GM12878 (cell line): ENCODE data around the gene C16orf46. TPM values are rescaled to one million over a fixed set of nuclear protein-coding genes. Genes with fewer than 3 reads are reported as not detected.

Source experiments
- ATAC-seq: fragments of 200-7000 bp; cut with Tn5 transposase; 3 replicates; pipeline ENCODE4 v1.9.1; 2020; ENCODE audit warnings: mild to moderate bottlenecking, moderate library complexity
- BruUV-seq: library from RNA; stranded (reverse); fragments of 400-500 nt; replicated peaks from 2 replicates; lab custom pipeline; 2021; lab: Mats Ljungman, UMichigan
- CTCF ChIA-PET: fragments of 300-600 bp; sonication (Branson Sonifier 250); formaldehyde crosslinking; extraction: SDS; loops from one replicate; lab custom pipeline; 2021; ENCODE audit warnings: inconsistent platforms; lab: Yijun Ruan, JAX
- POLR2A ChIA-PET: fragments of 350-600 bp; formaldehyde crosslinking; extraction: SDS; loops from one replicate; lab custom pipeline; 2021; ENCODE audit warnings: inconsistent platforms; lab: Charles Lee
- RAD21 ChIA-PET: fragments of 300-600 bp; sonication (Branson Sonifier 250); formaldehyde crosslinking; loops from one replicate; lab custom pipeline; 2023; ENCODE audit warnings: antibody characterized with exemption; ENCODE audit not compliant: unreplicated experiment; lab: Charles Lee
- SMC1A ChIA-PET: fragments of 300-600 bp; sonication (Branson Sonifier 250); formaldehyde crosslinking; loops from one replicate; lab custom pipeline; 2023; ENCODE audit not compliant: unreplicated experiment, uncharacterized antibody; lab: Charles Lee
- DNase-seq: peaks from one replicate; pipeline ENCODE4 v3.0.0-alpha.2; 2011; ENCODE audit warnings: low read depth, low spot score
- FAIRE-seq: peaks from 3 replicates; lab custom pipeline; 2011; peaks lifted over from hg19 to GRCh38; lab: Jason Lieb, UNC
- H2AFZ ChIP-seq: 2 replicates; pipeline ENCODE4 v1.6.0; 2011; ENCODE audit warnings: low read depth, low read length, control low read depth; ENCODE audit not compliant: control insufficient read depth
- H3K27ac ChIP-seq: 2 replicates; pipeline ENCODE4 v1.5.1; 2011; ENCODE audit warnings: control low read depth; ENCODE audit not compliant: control insufficient read depth, insufficient read depth
- H3K27me3 ChIP-seq, 2 experiments: replicated peaks in 1 of 2; 2 replicates each; pipeline versions ENCODE4 v1.6.0 to v1.6.1; 2011; ENCODE audit warnings: low read length in 1 of 2; ENCODE audit not compliant: control insufficient read depth in 2 of 2, insufficient read depth in 2 of 2
- H3K36me3 ChIP-seq, 2 experiments: 2 replicates each; pipeline ENCODE4 v1.5.1; 2011; ENCODE audit warnings: low read length in 1 of 2; ENCODE audit not compliant: control insufficient read depth in 2 of 2, insufficient read depth in 2 of 2
- H3K4me1 ChIP-seq: 2 replicates; pipeline ENCODE4 v1.6.1; 2011; ENCODE audit warnings: mild to moderate bottlenecking, low read length, moderate library complexity, mixed read lengths; ENCODE audit not compliant: control insufficient read depth, insufficient read depth
- H3K4me2 ChIP-seq: 2 replicates; pipeline ENCODE4 v1.6.0; 2011; ENCODE audit warnings: control low read depth; ENCODE audit not compliant: control insufficient read depth, insufficient read depth
- H3K4me3 ChIP-seq: fragments of 200-600 bp; sonication (generic); 2 replicates; pipeline ENCODE4 v1.5.1; 2016
- H3K79me2 ChIP-seq: 2 replicates; pipeline ENCODE4 v1.6.0; 2011; ENCODE audit warnings: low read length; ENCODE audit not compliant: control insufficient read depth, insufficient read depth
- H3K9ac ChIP-seq: 2 replicates; pipeline ENCODE4 v1.8.0; 2011; ENCODE audit warnings: low read length, control low read depth, mixed read lengths; ENCODE audit not compliant: control insufficient read depth, insufficient read depth
- H3K9me3 ChIP-seq: replicated peaks from 3 replicates; pipeline ENCODE4 v1.5.1; 2011; ENCODE audit warnings: mild to moderate bottlenecking, low read length; ENCODE audit not compliant: control insufficient read depth, insufficient read depth
- H4K20me1 ChIP-seq: 2 replicates; pipeline ENCODE4 v1.6.0; 2011; ENCODE audit not compliant: control insufficient read depth, insufficient read depth
- ATF7 ChIP-seq: fragments of 450-650 bp; IDR thresholded peaks from 2 replicates; pipeline ENCODE4 v1.6.1; 2016; ENCODE audit warnings: low read depth, mild to moderate bottlenecking
- CUX1 ChIP-seq: IDR thresholded peaks from 2 replicates; pipeline ENCODE4 v1.6.1; 2012; ENCODE audit warnings: improper control_type of control experiment, low read depth, low read length; ENCODE audit not compliant: insufficient replicate concordance
- EP300 ChIP-seq, 2 experiments: fragments of 150-350 bp in 1 of 2; IDR thresholded peaks; 2 replicates each; pipeline ENCODE4 v1.6.1; 2011 to 2012; ENCODE audit warnings: low read depth in 2 of 2, low read length in 2 of 2, borderline replicate concordance in 1 of 2, improper control_type of control experiment in 1 of 2, inconsistent platforms in 1 of 2; ENCODE audit not compliant: control insufficient read depth in 1 of 2
- HCFC1 ChIP-seq: fragments of 150-350 bp; IDR thresholded peaks from 2 replicates; pipeline ENCODE4 v1.6.1; 2014; ENCODE audit warnings: low read length
- HDGF ChIP-seq: fragments of 450-650 bp; IDR thresholded peaks from 2 replicates; pipeline ENCODE4 v1.6.1; 2016; ENCODE audit warnings: antibody characterized with exemption
- IKZF1 ChIP-seq: fragments of 450-650 bp; conservative IDR thresholded peaks from 2 replicates; pipeline ENCODE4 v1.6.1; 2017; ENCODE audit warnings: antibody characterized with exemption, mild to moderate bottlenecking
- KAT2A ChIP-seq: conservative IDR thresholded peaks from 2 replicates; pipeline ENCODE4 v1.6.1; 2011; ENCODE audit warnings: low read depth, low read length; ENCODE audit not compliant: control insufficient read depth
- MAX ChIP-seq: IDR thresholded peaks from 2 replicates; pipeline ENCODE4 v1.6.1; 2012; ENCODE audit warnings: low read depth, low read length, improper control_type of control experiment
- PAX5 ChIP-seq: IDR thresholded peaks from 2 replicates; pipeline ENCODE4 v1.6.1; 2011; ENCODE audit warnings: low read depth, low read length, borderline replicate concordance
- POU2F2 ChIP-seq: IDR thresholded peaks from 3 replicates; pipeline ENCODE4 v1.6.1; 2011; ENCODE audit warnings: low read depth, mild to moderate bottlenecking, low read length, borderline replicate concordance
- RB1 ChIP-seq: fragments of 450-650 bp; formaldehyde crosslinking; IDR thresholded peaks from 2 replicates; pipeline ENCODE4 v1.6.1; 2017; ENCODE audit warnings: mild to moderate bottlenecking, borderline replicate concordance
- STAT3 ChIP-seq: IDR thresholded peaks from 2 replicates; pipeline ENCODE4 v1.6.1; 2011; ENCODE audit warnings: low read depth, low read length, improper control_type of control experiment
- ZNF384 ChIP-seq: IDR thresholded peaks from 2 replicates; pipeline ENCODE4 v1.6.1; 2012; ENCODE audit warnings: low read depth, mild to moderate bottlenecking, low read length, improper control_type of control experiment, borderline replicate concordance
- WGBS: methylation state at CpG from one replicate; pipeline ENCODE4 v1.1.6; 2016; ENCODE audit warnings: low lambda C conversion rate; ENCODE audit not compliant: insufficient replicate concordance, insufficient coverage; ENCODE audit errors: missing lambda C conversion rate; 5-methylcytosine and 5-hydroxymethylcytosine counted together
- in situ Hi-C: fragments of 300-500 bp; cut with MboI; formaldehyde crosslinking; loops from 9 replicates; pipeline ENCODE4 v1.14.3; 2018; ENCODE audit warnings: mixed read lengths
- intact Hi-C: fragments of 100-400 bp; cut with micrococcal nuclease; formaldehyde crosslinking; loops from one replicate; pipeline ENCODE4 v1.14.2; 2022; ENCODE audit not compliant: unreplicated experiment
- polyA plus RNA-seq, 11 experiments: library from polyadenylated mRNA; depleted of rRNA in 4 of 11; unstranded in 6 of 11; stranded (reverse) in 5 of 11; fragments of >200 nt; fragmentation: Nextera tagmentation in 4 of 11; fragmentation: Illumina TruSeq in 1 of 11; extraction: Ambion mirVana in 4 of 11; extraction: Trizol in 1 of 11; gene quantifications; 1 replicate in 1 of 11; 2 replicates in 10 of 11; pipeline versions ENCODE4 v1.2.1 to v1.2.3, GENCODE V29; 2011 to 2016; ENCODE audit warnings: inconsistent platforms in 2 of 11, missing spikeins in 2 of 11, low read depth in 1 of 11
- total RNA-seq, 4 experiments: library from RNA; depleted of rRNA in 3 of 4; stranded (reverse); fragments of >200 nt in 3 of 4; fragmentation: Illumina TruSeq in 1 of 4; extraction: Trizol in 1 of 4; gene quantifications; 2 replicates each; pipeline versions ENCODE4 v1.2.1 to v1.2.3, GENCODE V29; 2013 to 2021
- TF ChIP-seq, protein P1 (sequence below): fragments of 450-650 bp; IDR thresholded peaks from 2 replicates; pipeline ENCODE4 v1.6.1; 2014; ENCODE audit warnings: mild to moderate bottlenecking

The C16orf46 gene
- total and polyA plus RNA-seq, 10 of the 15 experiments (the other 5 are each of a cell fraction or from before 2014, with no cell fraction given), result 0.04 to 0.46 (median 0.14) TPM; not detected in 6

- TSS peak; percentile 58 for BruUV-seq
- WGBS, result 35% methylated on average over 10 of the region's 10 CpGs
- Histone ChIP-seq H2AFZ (no peak overlapping the region; the same call in 1 of the 2 replicates), H3K27ac (no peak overlapping the region), H3K4me3 (peak overlapping the region; percentile 81), H3K9ac (peak overlapping the region; percentile 76; the same call in 1 of the 2 replicates), H3K36me3 (no peaks in the 10 kb centered on the region), H3K79me2 (peaks cover 13% of the 10 kb centered on the region), H3K4me1 (no peaks in the 10 kb centered on the region), H3K27me3 (no peaks in the 10 kb centered on the region), H4K20me1 (no peaks in the 10 kb centered on the region), H3K9me3 (no peaks in the 10 kb centered on the region), H3K4me2 (peak overlapping the region; percentile 84)
- CTCF ChIA-PET, result interaction anchor here (0.7 to 5.0 kb wide), 10 partner anchors 9 to 702 kb away, joined by 3 to 67 read pairs (median 6); partner anchors contain the start of gene C16orf46
- RAD21 ChIA-PET, result interaction anchor here (1.0 to 3.4 kb wide), 6 partner anchors 32 to 105 kb away, joined by 3 to 20 read pairs (median 5); partner anchors contain the start of gene C16orf46
- SMC1A ChIA-PET, result interaction anchor here (0.8 to 1.5 kb wide), 4 partner anchors 14 to 744 kb away, joined by 3 read pairs; partner anchors contain the start of gene C16orf46
- intact Hi-C loops (loop anchor here (2.0 kb wide), 1 partner anchor 40 kb away; the partner anchor contains the start of gene C16orf46), in situ Hi-C loops (no loop called here)
- POLR2A ChIA-PET, result interaction anchor here (0.6 to 5.9 kb wide), 4 partner anchors 31 to 112 kb away, joined by 4 to 25 read pairs (median 6); partner anchors contain the start of genes C16orf46, CENPN and CMC2
- peak; percentile 77 for FAIRE-seq
- DNase-seq, result no peak
- ATAC-seq, result peak; percentile 15
- TF ChIP-seq HCFC1 (no peak), ATF7 (no peak), EP300 (IDR thresholded peaks at IDR 0.05; ENCODE audit: borderline replicate concordance in 1 of 2, control insufficient read depth in 1 of 2, low read depth in 2 of 2, low read length in 2 of 2) (no peak), HDGF (no peak), POU2F2 (no peak), ZNF384 (no peak), RB1 (no peak), STAT3 (no peak), PAX5 (no peak), MAX (no peak), KAT2A (no peak), IKZF1 (no peak), CUX1 (no peak)
- TF ChIP-seq, protein P1, sequence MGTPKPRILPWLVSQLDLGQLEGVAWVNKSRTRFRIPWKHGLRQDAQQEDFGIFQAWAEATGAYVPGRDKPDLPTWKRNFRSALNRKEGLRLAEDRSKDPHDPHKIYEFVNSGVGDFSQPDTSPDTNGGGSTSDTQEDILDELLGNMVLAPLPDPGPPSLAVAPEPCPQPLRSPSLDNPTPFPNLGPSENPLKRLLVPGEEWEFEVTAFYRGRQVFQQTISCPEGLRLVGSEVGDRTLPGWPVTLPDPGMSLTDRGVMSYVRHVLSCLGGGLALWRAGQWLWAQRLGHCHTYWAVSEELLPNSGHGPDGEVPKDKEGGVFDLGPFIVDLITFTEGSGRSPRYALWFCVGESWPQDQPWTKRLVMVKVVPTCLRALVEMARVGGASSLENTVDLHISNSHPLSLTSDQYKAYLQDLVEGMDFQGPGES, result no peak
Observed at GRCh38 chr16:81036751-81037350, 40.2 kb downstream of the C16orf46 start.
